Stimulated activated CD8-positive, alpha-beta memory T cell treated with anti-CD3 and anti-CD28 coated beads, Interleukin-15, amount 100 ng/mL, for 48 hours (primary cell): Measurements from ENCODE around the gene PRPF38A.
A peak's percentile ranks its signal among the peaks of the same experiment; 100 is the strongest.

Source experiments
- DNase-seq, 2 donors: peaks; one replicate each; pipeline ENCODE4 v3.0.0-alpha.2; 2020; ENCODE audit warnings: low read depth in 2 of 2

Gene PRPF38A

GRCh38 chr1:52399629-52400028 lies 4.8 kb upstream of the PRPF38A start:
- DNase-seq: no peak

- no peak for DNase-seq
Measured at GRCh38 chr1:52400131-52400530, 4.3 kb upstream of the PRPF38A start.

- no peak for DNase-seq
Measured at GRCh38 chr1:52402860-52403240, 1.6 kb upstream of the PRPF38A start.

- DNase-seq: peak in 1 of 2 donors; percentile 35
Measured at GRCh38 chr1:52403566-52404115, 761 bp upstream of the PRPF38A start.

- no peak for DNase-seq
Measured at GRCh38 chr1:52404975-52405338, 555 bp downstream of the PRPF38A start.

GRCh38 chr1:52413410-52413989 lies 9.1 kb downstream of the PRPF38A start:
- no peak for DNase-seq

GRCh38 chr1:52414942-52415341 lies 10.5 kb downstream of the PRPF38A start:
- DNase-seq: no peak

- no peak for DNase-seq
Measured at GRCh38 chr1:52416811-52417210, 12.4 kb downstream of the PRPF38A start.

- no peak for DNase-seq
Measured at GRCh38 chr1:52420713-52421112, 16.3 kb downstream of the PRPF38A start.

GRCh38 chr1:52423055-52423454 lies 18.7 kb downstream of the PRPF38A start:
- no peak for DNase-seq

- DNase-seq: peak; percentile 45 to 52
Measured at GRCh38 chr1:52423771-52424170, 19.4 kb downstream of the PRPF38A start.

GRCh38 chr1:52424231-52424636 lies 19.8 kb downstream of the PRPF38A start:
- DNase-seq: no peak

GRCh38 chr1:52424813-52425212 lies 20.4 kb downstream of the PRPF38A start:
- DNase-seq: no peak

- no peak for DNase-seq
Measured at GRCh38 chr1:52426371-52426770, 22.0 kb downstream of the PRPF38A start.

- no peak for DNase-seq
Measured at GRCh38 chr1:52427152-52427551, 22.8 kb downstream of the PRPF38A start.

- no peak for DNase-seq
Measured at GRCh38 chr1:52432807-52433206, 28.4 kb downstream of the PRPF38A start.

GRCh38 chr1:52435211-52435610 lies 30.8 kb downstream of the PRPF38A start:
- no peak for DNase-seq

- no peak for DNase-seq
Measured at GRCh38 chr1:52435650-52436049, 31.2 kb downstream of the PRPF38A start.

- DNase-seq: no peak
Measured at GRCh38 chr1:52436817-52437216, 32.4 kb downstream of the PRPF38A start.

- DNase-seq: no peak
Measured at GRCh38 chr1:52439976-52440375, 35.6 kb downstream of the PRPF38A start.

GRCh38 chr1:52444463-52444862 lies 40.1 kb downstream of the PRPF38A start:
- no peak for DNase-seq

- DNase-seq: no peak
Measured at GRCh38 chr1:52454127-52454526, 49.7 kb downstream of the PRPF38A start.

GRCh38 chr1:52454779-52455178 lies 50.4 kb downstream of the PRPF38A start:
- no peak for DNase-seq

- DNase-seq: no peak
Measured at GRCh38 chr1:52455686-52456085, 51.3 kb downstream of the PRPF38A start.
